GM23338 (cell line): Measurements from ENCODE around the gene PIGZ. TPM values are rescaled to one million over a fixed set of nuclear protein-coding genes. Genes with fewer than 3 reads are reported as not detected.
A peak's percentile ranks its signal among the peaks of the same experiment; 100 is the strongest.

Source experiments
- ATAC-seq: fragments of 200-7000 bp; cut with Tn5 transposase; 3 replicates; pipeline ENCODE4 v1.9.1; 2020
- DNase-seq: peaks from one replicate; pipeline ENCODE4 v3.0.0-alpha.2; 2015; ENCODE audit warnings: low spot score
- H2AFZ ChIP-seq: fragments of 200-600 bp; sonication (generic); 2 replicates; pipeline ENCODE4 v1.8.0; 2016; ENCODE audit warnings: antibody characterized with exemption, mild to moderate bottlenecking, moderate library complexity
- H3F3A ChIP-seq: fragments of 200-600 bp; sonication (generic); replicated peaks from 2 replicates; pipeline ENCODE4 v1.8.0; 2017; ENCODE audit warnings: antibody characterized with exemption, mixed run types, low read depth
- H3K27ac ChIP-seq: fragments of 200-600 bp; sonication (generic); 2 replicates; pipeline ENCODE4 v1.6.1; 2016; ENCODE audit warnings: low read depth
- H3K27me3 ChIP-seq: fragments of 200-600 bp; sonication (generic); 2 replicates; pipeline ENCODE4 v1.8.0; 2016; ENCODE audit warnings: mild to moderate bottlenecking, mixed run types, moderate library complexity; ENCODE audit not compliant: insufficient read depth
- H3K36me3 ChIP-seq: fragments of 200-600 bp; sonication (generic); 2 replicates; pipeline ENCODE4 v1.8.0; 2016; ENCODE audit warnings: mild to moderate bottlenecking; ENCODE audit not compliant: insufficient read depth
- H3K4me1 ChIP-seq: fragments of 200-600 bp; sonication (generic); 2 replicates; pipeline ENCODE4 v1.8.0; 2016; ENCODE audit warnings: mild to moderate bottlenecking, moderate library complexity; ENCODE audit not compliant: insufficient read depth
- H3K4me2 ChIP-seq: fragments of 200-600 bp; sonication (generic); 2 replicates; pipeline ENCODE4 v1.7.1; 2017; ENCODE audit warnings: mixed run types
- H3K4me3 ChIP-seq: fragments of 200-600 bp; sonication (generic); 2 replicates; pipeline ENCODE4 v1.6.1; 2016; ENCODE audit warnings: mixed run types
- H3K79me2 ChIP-seq: fragments of 200-600 bp; sonication (generic); replicated peaks from 2 replicates; pipeline ENCODE4 v1.8.0; 2017; ENCODE audit warnings: mild to moderate bottlenecking; ENCODE audit not compliant: insufficient read depth
- H3K9me2 ChIP-seq: fragments of 200-600 bp; sonication (generic); 2 replicates; pipeline ENCODE4 v1.8.0; 2017; ENCODE audit not compliant: insufficient read depth
- H4K20me1 ChIP-seq: fragments of 200-600 bp; sonication (generic); replicated peaks from 2 replicates; pipeline ENCODE4 v1.8.0; 2017; ENCODE audit warnings: mild to moderate bottlenecking; ENCODE audit not compliant: insufficient read depth
- H3K27ac Mint-ChIP-seq: 2 replicates; pipeline ENCODE4 v1.8.0; 2020; ENCODE audit warnings: inconsistent platforms, mild to moderate bottlenecking, moderate library complexity, mixed read lengths
- H3K27me3 Mint-ChIP-seq: 3 replicates; pipeline ENCODE4 v1.8.0; 2022; ENCODE audit warnings: low read depth, mild to moderate bottlenecking, moderate library complexity, mixed read lengths, inconsistent platforms; ENCODE audit not compliant: insufficient read depth, poor library complexity
- H3K36me3 Mint-ChIP-seq: 3 replicates; pipeline ENCODE4 v1.8.0; 2021; ENCODE audit warnings: low read depth, mild to moderate bottlenecking, inconsistent platforms, moderate library complexity, mixed read lengths
- H3K4me1 Mint-ChIP-seq: 3 replicates; pipeline ENCODE4 v1.8.0; 2020; ENCODE audit warnings: mild to moderate bottlenecking, inconsistent platforms, mixed read lengths
- H3K4me3 Mint-ChIP-seq: 3 replicates; pipeline ENCODE4 v1.8.0; 2021; ENCODE audit warnings: moderate library complexity, mild to moderate bottlenecking, inconsistent platforms, mixed read lengths
- H3K9me3 Mint-ChIP-seq: 3 replicates; pipeline ENCODE4 v1.8.0; 2020; ENCODE audit warnings: moderate library complexity, mild to moderate bottlenecking, inconsistent platforms, mixed read lengths
- CREB1 ChIP-seq: fragments of 250-450 bp; sonication (Bioruptor Pico); IDR thresholded peaks from 2 replicates; pipeline ENCODE4 v1.5.0; 2020; ENCODE audit warnings: low read depth, mild to moderate bottlenecking, moderate library complexity
- CTCF ChIP-seq, 2 experiments: fragments of 200-600 bp in 1 of 2; sonication (generic) in 1 of 2; conservative IDR thresholded peaks; 2 replicates each; pipeline versions ENCODE4 v1.5.1 to v1.6.1; 2016 to 2017; ENCODE audit warnings: antibody characterized with exemption in 2 of 2, low read depth in 2 of 2, mild to moderate bottlenecking in 2 of 2, moderate library complexity in 1 of 2
- EZH2 ChIP-seq: fragments of 200-600 bp; sonication (generic); IDR thresholded peaks from one replicate; pipeline ENCODE4 v1.8.0; 2017; ENCODE audit warnings: antibody characterized with exemption, mild to moderate bottlenecking, low read depth; ENCODE audit not compliant: unreplicated experiment
- EZH2phosphoT487 ChIP-seq: fragments of 200-600 bp; sonication (generic); IDR thresholded peaks from one replicate; pipeline ENCODE4 v1.8.1; 2018; ENCODE audit warnings: antibody characterized with exemption; ENCODE audit not compliant: unreplicated experiment
- NANOG ChIP-seq: IDR thresholded peaks from 2 replicates; pipeline ENCODE4 v1.6.1; 2016; ENCODE audit warnings: antibody characterized with exemption, borderline replicate concordance
- STAT1 ChIP-seq: IDR thresholded peaks from one replicate; pipeline ENCODE4 v1.6.1; 2016; ENCODE audit warnings: antibody characterized with exemption; ENCODE audit not compliant: unreplicated experiment
- ZNF114 ChIP-seq: fragments of 250-450 bp; sonication (Bioruptor Pico); IDR thresholded peaks from 2 replicates; pipeline ENCODE4 v1.5.0; 2020; ENCODE audit warnings: mild to moderate bottlenecking, moderate library complexity
- ZNF331 ChIP-seq: fragments of 250-450 bp; sonication (Bioruptor Pico); IDR thresholded peaks from 2 replicates; pipeline ENCODE4 v1.5.0; 2020; ENCODE audit warnings: low read depth, mild to moderate bottlenecking, moderate library complexity
- ZNF462 ChIP-seq: fragments of 250-450 bp; sonication (Bioruptor Pico); IDR thresholded peaks from 2 replicates; pipeline ENCODE4 v1.5.0; 2020; ENCODE audit warnings: mild to moderate bottlenecking, moderate library complexity
- polyA plus RNA-seq: library from polyadenylated mRNA; unstranded; fragments of >200 nt; fragmentation: Nextera tagmentation; extraction: Ambion mirVana; gene quantifications from 2 replicates; pipeline ENCODE4 v1.2.1, GENCODE V29; 2016
- total RNA-seq: library from RNA; depleted of rRNA; stranded (reverse); fragments of >200 nt; shearing (Covaris generic); gene quantifications from 2 replicates; pipeline ENCODE4 v1.2.3, GENCODE V29; 2014

PIGZ gene
- total and polyA plus RNA-seq, 2 experiments from 2014 or later: 0.16 TPM; not detected in 1

GRCh38 chr3:196948442-196949284 is 20.0 kb downstream of the PIGZ start:
- H3K27me3 ChIP-seq: no peaks in the 10 kb centered on the region
- TF ChIP-seq CTCF (conservative IDR thresholded peaks at IDR 0.05; ENCODE audit: low read depth in 2 of 2): peak; percentile 17 to 75; a peak in 3 of 4 replicates
- TF ChIP-seq NANOG: no peak
- TF ChIP-seq STAT1: no peak
- H3K4me3 ChIP-seq: no peak overlapping the region
- Mint-ChIP-seq H3K36me3 (no peaks in the 10 kb centered on the region), H3K4me3 (no peak overlapping the region), H3K27ac (no peak overlapping the region), H3K4me1 (peaks cover 12% of the 10 kb centered on the region; the same call in 2 of the 3 replicates), H3K27me3 (peaks cover 16% of the 10 kb centered on the region), H3K9me3 (no peaks in the 10 kb centered on the region)
- H3K4me1 ChIP-seq: peaks cover 7% of the 10 kb centered on the region; the same call in 1 of the 2 replicates
- no peak overlapping the region for H3K27ac ChIP-seq
- H3K9me2 ChIP-seq: no peaks in the 10 kb centered on the region
- no peak overlapping the region for H2AFZ ChIP-seq
- H3K79me2 ChIP-seq: peaks cover 6% of the 10 kb centered on the region
- H3F3A ChIP-seq: no peaks in the 10 kb centered on the region
- H4K20me1 ChIP-seq: peaks cover 8% of the 10 kb centered on the region; the same call in 1 of the 2 replicates
- no peak overlapping the region for H3K4me2 ChIP-seq
- ATAC-seq (peak; percentile 96), DNase-seq (peak; percentile 77)
- no peaks in the 10 kb centered on the region for H3K36me3 ChIP-seq

GRCh38 chr3:196947860-196948441 is 20.7 kb downstream of the PIGZ start:
- Mint-ChIP-seq H3K4me3 (no peak overlapping the region), H3K4me1 (peaks cover 18% of the 10 kb centered on the region; the same call in 2 of the 3 replicates), H3K27ac (no peak overlapping the region), H3K9me3 (no peaks in the 10 kb centered on the region; the same call in 2 of the 3 replicates), H3K36me3 (peaks cover 7% of the 10 kb centered on the region), H3K27me3 (peaks cover 18% of the 10 kb centered on the region)
- ATAC-seq (no peak), DNase-seq (no peak)
- Histone ChIP-seq H3K36me3 (no peaks in the 10 kb centered on the region), H4K20me1 (peaks cover 8% of the 10 kb centered on the region), H3K4me1 (peaks cover 11% of the 10 kb centered on the region; the same call in 1 of the 2 replicates), H2AFZ (no peak overlapping the region), H3F3A (no peaks in the 10 kb centered on the region), H3K79me2 (peaks cover 13% of the 10 kb centered on the region), H3K4me3 (no peak overlapping the region), H3K9me2 (no peaks in the 10 kb centered on the region), H3K27me3 (no peaks in the 10 kb centered on the region), H3K4me2 (no peak overlapping the region), H3K27ac (no peak overlapping the region)
- TF ChIP-seq CTCF (conservative IDR thresholded peaks at IDR 0.05; ENCODE audit: low read depth in 2 of 2) (no peak), STAT1 (no peak), ZNF331 (CRISPR knock-in tag) (no peak), CREB1 (CRISPR knock-in tag) (no peak), ZNF462 (no peak), EZH2phosphoT487 (no peak), ZNF114 (CRISPR knock-in tag) (no peak), EZH2 (no peak)
